SK-N-MC (cell line): Measurements from ENCODE around the gene AAMP.

ENCODE experiments used
- EZH2 ChIP-seq: fragments of 200-600 bp; sonication (generic); IDR thresholded peaks from one replicate; pipeline ENCODE4 v1.6.1; 2017; ENCODE audit warnings: antibody characterized with exemption
- POLR2AphosphoS5 ChIP-seq: IDR thresholded peaks from 2 replicates; pipeline ENCODE4 v1.6.1; 2012; ENCODE audit warnings: mild to moderate bottlenecking, low read depth, low read length, borderline replicate concordance

DNA sequence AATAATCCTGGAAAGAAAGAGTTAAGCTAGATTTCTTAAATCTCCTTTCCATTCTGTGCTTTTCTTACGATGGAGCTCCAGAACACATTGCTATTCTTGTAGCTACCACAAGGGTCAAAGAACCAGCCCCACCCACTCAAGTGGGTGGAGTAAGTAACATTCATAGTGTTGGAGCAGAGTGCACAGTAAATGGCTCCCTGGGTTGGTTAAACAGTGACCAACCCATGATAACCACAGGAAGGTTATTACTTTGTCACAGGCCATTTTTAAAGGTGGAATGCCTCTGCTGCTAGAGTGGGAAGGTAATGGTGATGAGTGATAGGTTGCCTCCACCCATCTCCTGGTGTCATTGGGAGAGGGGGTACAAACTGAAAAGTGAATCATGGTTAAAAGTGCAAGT is 39.1 kb downstream of the AAMP start:
- TF ChIP-seq EZH2 (no peak), POLR2AphosphoS5 (no peak)
